Superior temporal gyrus (tissue), 1 donor: ENCODE measurements around the gene DRD2.

Experiments used
- DNase-seq: peaks from one replicate; pipeline ENCODE4 v3.0.0-alpha.2; 2016; ENCODE audit errors: extremely low spot score

The DRD2 gene

GRCh38 chr11:113484223-113484622 lies 9.0 kb upstream of the DRD2 start:
- no peak for DNase-seq

- peak; percentile 12 for DNase-seq
Measured at GRCh38 chr11:113481672-113482071, 6.5 kb upstream of the DRD2 start.

DNA sequence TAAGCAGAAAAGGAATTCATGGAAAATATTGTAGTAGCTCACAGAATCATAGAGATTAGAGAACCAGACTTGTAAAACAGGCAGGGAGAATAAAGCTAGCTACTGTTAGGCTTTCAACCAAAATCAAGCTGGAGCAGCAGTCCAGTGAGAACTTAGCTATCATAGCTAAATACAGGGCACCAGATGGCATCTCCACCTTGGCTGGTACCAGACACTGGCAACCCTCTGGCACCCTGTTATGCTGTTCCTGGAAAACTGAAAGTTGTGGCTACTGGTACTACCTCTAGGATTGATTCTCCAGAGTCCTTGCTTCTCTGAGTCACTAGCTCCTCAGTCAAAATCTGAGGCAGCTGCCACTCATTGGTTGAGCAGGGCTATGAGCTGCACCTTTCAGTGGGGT lies 6.0 kb upstream of the DRD2 start:
- peak; percentile 28 for DNase-seq

GRCh38 chr11:113477321-113477720 lies 2.1 kb upstream of the DRD2 start:
- no peak for DNase-seq

DNA sequence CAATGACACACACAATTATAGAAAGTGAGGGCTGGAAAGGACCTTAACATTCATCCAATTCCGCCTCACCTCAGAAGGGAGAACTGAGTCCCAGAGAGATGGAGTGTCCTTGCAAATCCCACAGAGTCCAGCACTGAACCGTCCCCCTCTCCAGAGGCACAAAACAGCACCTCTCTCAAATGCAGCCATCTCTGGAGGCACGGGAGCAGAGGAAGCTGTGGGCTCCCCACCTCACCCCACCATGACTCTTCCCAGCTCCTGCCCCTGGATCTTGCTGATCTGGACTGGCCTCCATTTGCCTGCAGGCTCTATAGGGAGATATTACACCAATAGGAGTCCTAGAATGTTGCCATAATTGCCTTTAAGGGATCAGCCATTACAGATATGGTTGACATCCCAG lies 1.4 kb upstream of the DRD2 start:
- no peak for DNase-seq

GRCh38 chr11:113474362-113475159 lies 637 bp downstream of the DRD2 start:
- DNase-seq = peak; percentile 76

DNA sequence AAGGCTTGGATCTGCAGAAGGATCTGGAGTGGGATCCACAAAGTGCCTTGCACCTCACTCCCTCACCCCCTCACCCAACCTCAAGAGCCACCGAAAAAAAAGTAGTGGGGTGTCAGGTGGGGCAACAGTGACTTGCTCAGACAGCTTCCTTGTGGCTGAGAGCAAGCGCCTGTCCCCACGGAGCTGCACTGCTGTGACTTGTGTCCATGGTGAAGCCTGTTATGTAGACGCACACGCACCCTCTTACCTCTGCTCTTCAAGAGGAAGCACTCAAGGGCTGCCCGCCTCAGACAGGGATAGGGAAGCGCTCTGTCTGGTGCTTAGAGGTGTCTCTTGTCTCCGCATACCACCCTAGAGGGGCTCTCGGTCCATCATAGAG lies 1.2 kb downstream of the DRD2 start:
- no peak for DNase-seq

DNA sequence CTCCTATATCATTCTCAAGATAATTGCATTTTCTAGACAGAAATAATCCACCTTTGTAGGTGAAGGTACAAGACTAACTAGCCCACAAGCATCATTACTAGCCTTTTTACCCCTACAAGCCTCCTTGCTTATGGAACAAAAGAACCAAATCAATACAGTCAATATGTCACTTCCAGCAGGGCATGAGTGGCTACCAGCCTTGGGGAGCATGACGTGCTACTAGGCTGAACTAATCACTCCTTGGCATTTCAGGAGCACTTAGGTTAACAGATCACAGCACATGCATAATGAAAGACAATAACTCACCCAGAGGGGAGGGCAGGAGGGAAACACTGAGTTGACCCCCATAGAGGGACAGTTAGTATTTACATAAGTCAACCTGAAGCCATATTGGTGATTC lies 2.7 kb downstream of the DRD2 start:
- no peak for DNase-seq

GRCh38 chr11:113470233-113470632 lies 5.0 kb downstream of the DRD2 start:
- no peak for DNase-seq

DNA sequence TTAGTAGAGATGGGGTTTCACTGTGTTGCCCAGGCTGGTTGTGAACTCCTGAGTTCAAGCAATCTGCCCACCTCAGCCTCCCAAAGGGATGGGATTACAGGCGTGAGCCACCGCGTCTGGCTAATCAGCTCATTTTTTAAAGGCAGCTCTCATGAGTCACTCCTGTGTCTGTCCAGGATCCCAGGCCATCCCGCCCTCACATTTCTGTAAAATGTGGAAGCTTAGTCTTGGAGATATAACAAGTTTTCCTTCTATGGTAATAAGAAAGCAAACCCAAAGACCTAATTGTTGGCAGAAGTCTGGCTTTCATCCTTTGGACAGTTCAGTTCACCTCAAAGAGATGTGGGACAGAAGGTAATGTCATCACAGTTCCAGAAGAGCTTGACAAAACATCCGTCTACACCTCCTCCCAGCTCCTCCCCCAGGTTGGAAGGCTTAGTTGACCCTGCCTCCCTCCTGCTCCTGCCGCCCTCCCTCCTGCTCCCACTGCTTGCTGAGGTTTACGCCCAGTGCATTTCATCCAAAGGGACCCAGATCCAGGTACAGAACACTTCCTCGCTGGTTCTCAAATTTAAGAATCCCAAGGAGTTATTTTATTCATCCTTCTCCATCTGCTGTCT lies 6.4 kb downstream of the DRD2 start:
- no peak for DNase-seq

- no peak for DNase-seq
Measured at GRCh38 chr11:113467545-113467944, 7.7 kb downstream of the DRD2 start.

DNA sequence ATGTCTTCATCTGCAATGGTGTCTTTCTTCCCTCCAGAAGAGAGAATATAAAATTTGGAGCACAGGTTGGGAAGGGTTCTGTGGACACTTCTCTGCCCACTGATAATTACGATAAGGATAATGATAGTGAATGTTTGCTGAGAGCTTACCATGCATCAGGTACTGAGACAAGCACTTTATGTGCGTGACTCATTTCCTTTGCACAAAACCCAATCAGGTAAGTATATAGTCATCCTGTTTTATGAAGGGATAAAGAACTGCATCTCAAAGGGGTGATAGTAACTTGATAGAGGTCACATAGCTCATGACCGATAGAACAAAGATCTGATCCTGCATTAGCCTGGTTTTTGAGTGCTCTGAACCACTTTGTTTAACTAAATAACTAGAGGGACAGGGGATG lies 9.4 kb downstream of the DRD2 start:
- DNase-seq = no peak

- DNase-seq = no peak
Measured at GRCh38 chr11:113464416-113464815, 10.8 kb downstream of the DRD2 start.

DNA sequence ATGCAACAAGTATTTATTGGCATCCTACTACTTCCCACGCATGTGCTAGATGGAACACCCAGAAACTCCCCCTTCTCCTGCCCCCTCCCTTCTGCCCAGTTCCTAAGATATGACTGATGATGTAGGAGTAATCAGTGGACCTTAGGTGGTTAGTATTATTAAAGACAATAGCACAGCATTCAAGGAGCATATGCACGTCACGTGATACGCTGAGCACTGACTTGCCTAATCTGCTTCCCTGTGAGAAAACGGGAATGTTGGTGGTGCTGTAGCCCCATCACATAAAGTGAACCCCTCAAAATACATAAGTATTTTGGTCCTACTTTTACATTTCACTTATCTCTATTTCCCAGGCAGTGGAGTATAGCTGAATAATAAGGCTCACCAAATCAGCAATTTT lies 12.4 kb downstream of the DRD2 start:
- no peak for DNase-seq

GRCh38 chr11:113461639-113462038 lies 13.6 kb downstream of the DRD2 start:
- no peak for DNase-seq

GRCh38 chr11:113460469-113460868 lies 14.7 kb downstream of the DRD2 start:
- no peak for DNase-seq

DNA sequence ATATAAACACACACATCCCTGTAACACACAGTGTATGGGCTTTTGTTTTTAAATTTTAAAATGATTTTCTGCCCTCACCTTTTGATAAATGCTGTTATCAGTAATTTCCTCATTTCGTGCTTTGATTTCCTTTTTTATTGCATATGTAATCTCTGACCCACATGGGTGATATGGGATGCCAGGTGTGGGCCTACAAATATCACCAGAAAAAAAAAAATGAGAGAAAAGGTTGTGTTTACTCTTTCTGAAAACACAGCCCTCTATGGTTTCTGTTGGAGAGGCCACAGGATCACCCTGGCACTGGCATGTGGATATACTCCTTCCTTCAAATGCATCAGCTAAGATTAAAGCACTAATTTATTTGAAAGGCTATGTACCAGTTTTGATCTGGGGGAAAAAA lies 17.0 kb downstream of the DRD2 start:
- DNase-seq = no peak

DNA sequence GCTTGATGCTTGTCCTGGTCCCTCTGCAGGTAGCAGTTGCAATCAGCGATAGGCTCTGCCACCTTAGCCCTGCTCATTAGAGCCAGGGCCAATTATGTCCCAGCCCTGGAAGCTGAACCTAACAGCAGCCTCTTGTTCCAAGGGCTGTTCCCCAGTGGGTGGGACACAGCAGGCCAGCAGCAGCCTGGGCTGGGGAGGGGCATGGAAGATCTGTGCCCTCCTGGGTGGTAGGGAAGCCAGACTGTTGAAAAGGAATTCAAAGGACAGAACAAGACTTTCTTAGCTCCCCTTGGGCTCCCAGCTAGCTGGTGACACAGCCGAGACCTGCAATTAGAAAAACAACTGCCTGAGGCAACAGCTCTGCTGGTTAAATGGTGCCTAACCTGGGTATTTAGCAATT lies 17.4 kb downstream of the DRD2 start:
- no peak for DNase-seq

DNA sequence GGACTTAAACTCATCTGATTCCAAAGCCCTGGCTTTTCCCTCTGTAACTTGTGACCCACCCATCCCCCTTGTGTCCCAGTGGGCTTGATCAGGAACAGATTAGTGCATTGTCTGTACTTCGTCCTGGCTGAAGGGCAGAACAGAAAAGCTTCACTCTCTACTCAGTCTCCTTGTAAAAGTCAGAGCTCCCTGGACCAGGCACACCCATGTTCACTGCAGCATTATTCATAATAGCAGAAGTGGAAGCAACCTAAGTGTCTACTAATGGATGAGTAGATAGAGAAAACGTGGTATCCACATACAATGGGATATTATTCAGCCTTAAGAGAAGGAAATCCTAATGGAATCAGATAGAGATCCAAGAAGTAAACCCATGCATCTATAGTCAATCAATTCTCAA lies 20.7 kb downstream of the DRD2 start:
- no peak for DNase-seq

- no peak for DNase-seq
Measured at GRCh38 chr11:113449743-113450142, 25.5 kb downstream of the DRD2 start.

- DNase-seq = no peak
Measured at GRCh38 chr11:113448316-113448677, 26.9 kb downstream of the DRD2 start.

GRCh38 chr11:113447621-113448315 lies 27.4 kb downstream of the DRD2 start:
- DNase-seq = no peak

GRCh38 chr11:113446938-113447337 lies 28.3 kb downstream of the DRD2 start:
- DNase-seq = no peak
